Endothelial cell of umbilical vein (primary cell): ENCODE measurements around the gene TH. TPM values are rescaled to one million over a fixed set of nuclear protein-coding genes. Genes with fewer than 3 reads are reported as not detected.

Experiments
- BruUV-seq: library from RNA; stranded (reverse); fragments of 400-500 nt; replicated peaks from 2 replicates; lab custom pipeline; 2021; lab: Mats Ljungman, UMichigan
- CTCF ChIA-PET: fragments of 300-600, 350-600 bp; sonication (Branson Sonifier 250); formaldehyde crosslinking; loops from one replicate; lab custom pipeline; 2021; ENCODE audit warnings: antibody characterized with exemption, inconsistent platforms; lab: Charles Lee
- POLR2A ChIA-PET: fragments of 300-600, 350-600 bp; sonication (Branson Sonifier 250); formaldehyde crosslinking; loops from one replicate; lab custom pipeline; 2021; ENCODE audit warnings: antibody characterized with exemption, inconsistent platforms; lab: Charles Lee
- DNase-seq: peaks from one replicate; pipeline ENCODE4 v3.0.0-alpha.2; 2011; ENCODE audit warnings: low read depth, low spot score
- FAIRE-seq: peaks from 2 replicates; lab custom pipeline; 2011; peaks lifted over from hg19 to GRCh38; lab: Jason Lieb, UNC
- H2AFZ ChIP-seq: 2 replicates; pipeline ENCODE4 v1.6.0; 2012; ENCODE audit warnings: low read depth, low read length, control low read depth, inconsistent platforms
- H3K27ac ChIP-seq: 2 replicates; pipeline ENCODE4 v1.5.1; 2011; ENCODE audit warnings: low read depth, mild to moderate bottlenecking, control low read depth, low read length, moderate library complexity; ENCODE audit not compliant: insufficient read depth
- H3K27me3 ChIP-seq, 2 experiments: 2 replicates each; pipeline versions ENCODE4 v1.6.0 to v1.6.1; 2011; ENCODE audit warnings: low read length in 2 of 2, mixed read lengths in 1 of 2; ENCODE audit not compliant: control insufficient read depth in 2 of 2, insufficient read depth in 2 of 2
- H3K36me3 ChIP-seq, 2 experiments: 2 replicates in 1 of 2; 3 replicates in 1 of 2; pipeline ENCODE4 v1.5.1; 2011; ENCODE audit warnings: low read length in 2 of 2, mild to moderate bottlenecking in 1 of 2, moderate library complexity in 1 of 2; ENCODE audit not compliant: control insufficient read depth in 2 of 2, insufficient read depth in 2 of 2; ENCODE audit errors: extremely low read depth in 1 of 2
- H3K4me1 ChIP-seq: 3 replicates; pipeline ENCODE4 v1.5.1; 2011; ENCODE audit warnings: mild to moderate bottlenecking, low read length; ENCODE audit not compliant: control insufficient read depth, insufficient read depth; ENCODE audit errors: extremely low read depth
- H3K4me2 ChIP-seq: 2 replicates; pipeline ENCODE4 v1.6.1; 2011; ENCODE audit warnings: low read length, control low read depth, mixed read lengths; ENCODE audit not compliant: insufficient read depth
- H3K4me3 ChIP-seq, 3 experiments: fragments of 200-600 bp in 1 of 3; sonication (generic), shearing (Covaris generic) in 1 of 3; replicated peaks in 1 of 3; 2 replicates each; pipeline ENCODE4 v1.5.1; 2011 to 2016; ENCODE audit warnings: control low read depth in 3 of 3, low read length in 3 of 3, mild to moderate bottlenecking in 2 of 3, inconsistent platforms in 1 of 3, low read depth in 1 of 3, moderate library complexity in 1 of 3; ENCODE audit not compliant: insufficient read depth in 1 of 3
- H3K79me2 ChIP-seq: 2 replicates; pipeline ENCODE4 v1.6.0; 2012; ENCODE audit warnings: low read length, inconsistent platforms; ENCODE audit not compliant: control insufficient read depth, insufficient read depth
- H3K9ac ChIP-seq: replicated peaks from 2 replicates; pipeline ENCODE3; 2011; ENCODE audit warnings: low read length, control low read depth; ENCODE audit not compliant: insufficient read depth; ENCODE audit errors: extremely low read depth
- H3K9me1 ChIP-seq: replicated peaks from 3 replicates; pipeline ENCODE4 v1.6.0; 2011; ENCODE audit warnings: mild to moderate bottlenecking, low read length; ENCODE audit not compliant: control insufficient read depth, insufficient read depth; ENCODE audit errors: extremely low read depth
- H3K9me3 ChIP-seq: replicated peaks from 2 replicates; pipeline ENCODE4 v1.5.1; 2012; ENCODE audit warnings: low read length, inconsistent platforms; ENCODE audit not compliant: control insufficient read depth, insufficient read depth
- H4K20me1 ChIP-seq: replicated peaks from 2 replicates; pipeline ENCODE3; 2011; ENCODE audit warnings: mild to moderate bottlenecking, low read length; ENCODE audit not compliant: control insufficient read depth, insufficient read depth; ENCODE audit errors: extremely low read depth
- EZH2 ChIP-seq: IDR thresholded peaks from 2 replicates; pipeline ENCODE4 v1.6.1; 2012; ENCODE audit warnings: borderline replicate concordance, low read depth, mild to moderate bottlenecking, moderate library complexity, low read length, inconsistent platforms; ENCODE audit not compliant: severe bottlenecking
- GATA2 ChIP-seq: IDR thresholded peaks from 2 replicates; pipeline ENCODE4 v1.7.0; 2011; ENCODE audit warnings: low read depth, mild to moderate bottlenecking, moderate library complexity, mixed read lengths, low read length; ENCODE audit not compliant: insufficient read length, insufficient read depth
- POLR2A ChIP-seq: IDR thresholded peaks from 2 replicates; pipeline ENCODE4 v1.6.1; 2012; ENCODE audit warnings: low read depth, mild to moderate bottlenecking, control low read depth, low read length
- dilution Hi-C: fragments of 300-500 bp; cut with MboI; formaldehyde crosslinking; loops from one replicate; pipeline ENCODE4 v1.15.0; 2019; ENCODE audit warnings: low sequenced_read_pairs; ENCODE audit not compliant: extremely low pct_ligation_motif_present
- intact Hi-C: fragments of 100-400 bp; cut with micrococcal nuclease; formaldehyde crosslinking; loops from one replicate; pipeline ENCODE4 v1.10.0; 2022
- polyA plus RNA-seq, 4 experiments: library from polyadenylated mRNA; depleted of rRNA in 3 of 4; stranded (reverse) in 3 of 4; unstranded in 1 of 4; fragments of >200 nt; gene quantifications; 2 replicates each; pipeline versions ENCODE4 v1.2.1 to v1.2.3, GENCODE V29; 2011 to 2012; ENCODE audit warnings: missing spikeins in 1 of 4
- total RNA-seq: library from RNA; stranded (reverse); gene quantifications from 2 replicates; pipeline ENCODE4 v1.2.3, GENCODE V29; 2021
- TF ChIP-seq, protein P1 (sequence below): IDR thresholded peaks from 2 replicates; pipeline ENCODE4 v1.6.1; 2011; ENCODE audit not compliant: insufficient read depth, insufficient read length

The TH gene
- total and polyA plus RNA-seq, 2 donors (not counting 3 experiments of a cell fraction or from before 2014, with no cell fraction given): not detected

DNA sequence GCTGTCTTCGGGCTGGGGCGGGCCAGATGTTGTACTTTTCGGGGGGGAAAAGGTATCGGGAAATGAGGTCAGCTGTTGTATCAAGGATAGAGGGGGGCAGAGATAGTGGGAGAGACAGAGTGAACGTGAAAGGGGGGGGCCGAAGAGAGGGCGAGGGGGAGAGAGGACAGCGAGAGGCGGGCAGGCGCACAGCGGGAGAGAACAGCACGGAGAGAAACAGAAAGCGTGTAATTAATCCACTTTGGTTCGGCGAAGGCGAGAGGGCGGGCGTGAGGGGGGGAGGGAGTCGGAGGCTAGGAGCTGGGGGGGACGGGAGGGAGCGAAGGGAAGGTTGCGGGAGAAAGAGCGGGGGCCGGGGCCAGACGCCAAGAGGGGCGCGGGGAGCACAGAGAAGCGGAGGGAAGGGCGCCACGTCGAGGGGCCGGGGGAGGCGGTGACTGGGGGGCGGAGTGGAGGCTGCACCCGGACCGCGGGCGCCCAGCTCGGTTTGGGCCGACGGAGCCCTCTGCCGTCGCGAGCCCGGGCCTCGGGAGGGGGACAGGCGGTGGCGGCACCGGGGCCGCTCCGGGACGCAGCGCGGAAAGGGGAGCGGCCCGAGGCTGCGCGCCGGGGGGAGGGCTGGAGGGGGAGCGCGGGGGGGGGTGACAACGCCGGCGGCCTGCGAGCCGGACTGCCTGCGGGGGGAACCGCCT, 33.0 kb downstream of the TH start:
- H3K9me3 ChIP-seq: no peaks in the 10 kb centered on the region
- intact Hi-C loops: loop anchor here (1.0 kb wide), 1 partner anchor 61 kb away; no protein-coding TSS in a partner anchor
- H3K4me3 ChIP-seq: peak overlapping the region in 2 of 3 experiments; percentile 3 to 23
- peaks cover 25 to 49% of the 10 kb centered on the region in 2 experiments for H3K27me3 ChIP-seq
- H3K4me2 ChIP-seq: no peak overlapping the region
- no peaks in the 10 kb centered on the region for H3K9me1 ChIP-seq
- H3K36me3 ChIP-seq: no peaks in the 10 kb centered on the region
- dilution Hi-C loops: no loop called here
- H3K4me1 ChIP-seq: peaks cover 3% of the 10 kb centered on the region
- POLR2A ChIA-PET: interaction anchor here (0.7 kb wide), 1 partner anchor 29 kb away, joined by 4 read pairs; no protein-coding TSS in a partner anchor
- H2AFZ ChIP-seq: no peak overlapping the region
- peak; percentile 88 for TF ChIP-seq EZH2
- no peak for TF ChIP-seq POLR2A
- DNase-seq: no peak
- no peaks in the 10 kb centered on the region for H3K79me2 ChIP-seq
- H4K20me1 ChIP-seq: no peaks in the 10 kb centered on the region
- FAIRE-seq: no peak
- CTCF ChIA-PET: interaction anchor here (1.2 to 5.9 kb wide), 3 partner anchors 12 to 30 kb away, joined by 4 to 64 read pairs (median 6); no protein-coding TSS in a partner anchor
- no peak overlapping the region for H3K27ac ChIP-seq
- BruUV-seq: no TSS peak
- H3K9ac ChIP-seq: no peak overlapping the region

DNA sequence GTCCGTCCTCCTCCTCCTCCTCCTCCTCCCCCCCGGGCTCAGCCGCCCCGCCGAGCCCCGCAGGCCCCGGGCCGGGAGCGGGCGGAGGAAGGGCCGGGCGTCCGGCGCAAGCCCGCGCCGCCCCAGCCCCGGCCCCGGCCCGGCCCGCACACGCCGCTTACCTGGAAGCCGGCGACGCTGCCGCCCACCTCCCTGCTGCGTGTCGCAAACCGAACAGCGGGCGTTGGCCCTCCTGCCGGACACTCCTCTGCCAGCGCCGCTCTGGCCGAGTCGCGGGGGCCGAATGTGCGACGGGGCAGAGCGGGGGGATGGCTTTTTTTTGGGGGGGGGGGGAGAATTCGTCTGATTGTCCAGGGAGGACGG, 33.6 kb downstream of the TH start:
- Histone ChIP-seq H3K4me2 (no peak overlapping the region), H3K27ac (no peak overlapping the region), H2AFZ (peak overlapping the region; percentile 49), H3K9ac (no peak overlapping the region), H3K9me1 (no peaks in the 10 kb centered on the region), H3K27me3 (peaks cover 21 to 45% of the 10 kb centered on the region in 2 experiments), H3K4me1 (peaks cover 3% of the 10 kb centered on the region), H3K79me2 (no peaks in the 10 kb centered on the region), H3K36me3 (no peaks in the 10 kb centered on the region), H3K9me3 (no peaks in the 10 kb centered on the region), H3K4me3 (peak overlapping the region in 2 of 3 experiments; percentile 3 to 23), H4K20me1 (no peaks in the 10 kb centered on the region)
- FAIRE-seq (no peak), DNase-seq (no peak)
- dilution Hi-C loops: no loop called here
- TF ChIP-seq GATA2 (no peak), EZH2 (peak; percentile 93)
- TF ChIP-seq, protein P1, sequence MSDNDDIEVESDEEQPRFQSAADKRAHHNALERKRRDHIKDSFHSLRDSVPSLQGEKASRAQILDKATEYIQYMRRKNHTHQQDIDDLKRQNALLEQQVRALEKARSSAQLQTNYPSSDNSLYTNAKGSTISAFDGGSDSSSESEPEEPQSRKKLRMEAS: no peak
- no TSS peak for BruUV-seq
- CTCF ChIA-PET: interaction anchor here (1.2 to 2.3 kb wide), 2 partner anchors 12 to 29 kb away, joined by 4 to 6 read pairs; no protein-coding TSS in a partner anchor
- intact Hi-C loops: no loop called here
- POLR2A ChIA-PET: no interaction called here
